Measurements from ENCODE around the gene SLCO4A1. TPM values are rescaled to one million over a fixed set of nuclear protein-coding genes. Genes with fewer than 3 reads are reported as not detected.

The SLCO4A1 gene
- total and polyA plus RNA-seq, 12 donors, result 1.5 to 52.7 (median 6.8) TPM

DNA sequence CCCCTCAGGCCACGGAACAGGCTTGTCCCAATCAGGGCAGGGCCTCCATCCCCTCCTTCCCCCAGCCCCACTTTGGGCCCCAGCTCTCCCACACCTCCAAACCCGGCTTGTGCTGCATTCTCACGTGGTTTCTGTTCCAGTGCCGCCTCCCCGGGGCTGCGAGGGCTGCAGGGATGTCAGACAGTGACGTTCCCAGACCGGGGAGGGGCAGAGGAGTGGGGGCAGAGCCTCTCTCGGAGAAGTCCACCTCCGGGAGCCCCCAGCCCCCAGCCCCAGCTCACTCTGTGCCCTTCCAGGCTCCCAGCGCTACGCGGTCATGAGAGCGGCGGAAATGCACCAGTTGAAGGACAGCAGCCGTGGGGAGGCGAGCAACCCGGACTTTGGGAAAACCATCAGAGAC lies 18.5 kb downstream of the SLCO4A1 start:
- Histone ChIP-seq H3K4me1 (peaks cover 0 to 23% (median 0%) of the 10 kb centered on the region in 9 donors), H3K27ac (no peak overlapping the region), H3K4me3 (no peak overlapping the region), H3K9me3 (no peaks in the 10 kb centered on the region), H3K36me3 (peaks cover 0 to 29% (median 0%) of the 10 kb centered on the region in 9 donors), H3K27me3 (peaks cover 0 to 6% (median 0%) of the 10 kb centered on the region in 7 donors)
- ATAC-seq (no peak), DNase-seq (no peak)
- 60 to 62% methylated on average over 18 of the region's 18 CpGs for WGBS, 2 donors
- no peak for TF ChIP-seq CTCF (IDR thresholded peaks at IDR 0.05)
- intact Hi-C loops (cut with DNase I), result no loop called here

- no peak for ATAC-seq
- TF ChIP-seq CTCF (IDR thresholded peaks at IDR 0.05), result no peak
- 71 to 80% methylated on average over 11 of the region's 11 CpGs for WGBS, 2 donors
- H3K4me3 ChIP-seq, result no peak overlapping the region
- H3K36me3 ChIP-seq, result peaks cover 0 to 26% (median 0%) of the 10 kb centered on the region in 9 donors
- peaks cover 0 to 6% (median 0%) of the 10 kb centered on the region in 7 donors for H3K27me3 ChIP-seq
- no peaks in the 10 kb centered on the region for H3K9me3 ChIP-seq
- peaks cover 0 to 29% (median 6%) of the 10 kb centered on the region in 9 donors for H3K4me1 ChIP-seq
- H3K27ac ChIP-seq, result no peak overlapping the region
- intact Hi-C loops (cut with DNase I), result no loop called here
- DNase-seq, result no peak
Observed at GRCh38 chr20:62661647-62662046, 19.3 kb downstream of the SLCO4A1 start.

GRCh38 chr20:62662422-62662821 lies 20.1 kb downstream of the SLCO4A1 start:
- TF ChIP-seq CTCF (IDR thresholded peaks at IDR 0.05), result no peak
- Histone ChIP-seq H3K27ac (peak overlapping the region in 1 of 10 donors; percentile 40), H3K36me3 (peaks cover 0 to 19% (median 0%) of the 10 kb centered on the region in 9 donors), H3K27me3 (peaks cover 0 to 6% (median 0%) of the 10 kb centered on the region in 7 donors), H3K9me3 (no peaks in the 10 kb centered on the region), H3K4me3 (no peak overlapping the region), H3K4me1 (peaks cover 0 to 37% (median 14%) of the 10 kb centered on the region in 9 donors)
- ATAC-seq, result no peak
- DNase-seq, result no peak
- intact Hi-C loops (cut with DNase I), result no loop called here
- WGBS, 2 donors, result 72 to 80% methylated on average over 5 to 6 of the region's 6 CpGs

DNA sequence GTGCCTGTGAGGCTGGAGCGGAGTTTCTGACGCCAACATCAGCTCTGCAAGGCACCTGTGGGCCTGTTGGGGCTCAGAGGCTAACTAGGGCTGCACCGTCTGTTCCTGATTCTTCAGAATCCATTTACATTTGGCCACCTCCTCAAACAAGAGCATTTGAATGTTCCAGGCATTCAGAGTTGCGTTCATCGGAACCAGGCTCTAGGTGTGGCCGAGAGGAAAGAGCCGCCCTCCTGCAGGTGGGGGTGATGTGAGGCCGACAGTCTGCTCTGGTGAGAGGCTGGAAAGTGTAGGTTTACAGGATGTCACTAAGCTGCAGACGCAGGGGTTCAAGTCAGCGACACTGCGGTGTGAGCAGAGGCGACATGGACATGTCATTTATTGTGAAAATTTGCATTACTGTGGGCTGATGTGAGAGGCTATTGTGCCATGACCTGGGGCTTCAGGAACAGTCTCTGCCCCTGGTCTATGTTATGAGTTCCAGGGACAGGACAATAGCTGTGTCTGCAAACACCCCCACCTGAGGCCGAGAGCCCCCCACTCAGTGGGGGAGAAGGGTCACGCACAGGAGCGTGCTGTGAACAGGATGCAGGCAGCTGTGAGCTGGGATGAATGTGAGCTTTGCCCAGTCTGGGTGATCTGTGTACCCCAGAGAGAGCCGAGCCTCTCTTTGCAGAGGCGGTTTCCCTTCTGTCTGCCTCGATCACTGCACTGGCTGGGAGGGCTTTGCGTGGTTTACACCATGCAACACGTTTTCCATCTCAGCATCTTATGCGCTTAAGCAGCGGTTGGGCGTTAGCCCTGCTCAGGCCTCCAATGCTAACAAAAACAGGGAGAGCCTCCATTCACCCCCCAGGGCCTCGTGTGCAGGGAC lies 21.1 kb downstream of the SLCO4A1 start:
- H3K4me3 ChIP-seq, result no peak overlapping the region
- H3K27me3 ChIP-seq, result peaks cover 0 to 6% (median 0%) of the 10 kb centered on the region in 7 donors
- no peak for TF ChIP-seq CTCF (IDR thresholded peaks at IDR 0.05)
- no peak for ATAC-seq
- WGBS, 2 donors, result 90 to 91% methylated on average over 24 of the region's 24 CpGs
- H3K9me3 ChIP-seq, result no peaks in the 10 kb centered on the region
- H3K27ac ChIP-seq, result no peak overlapping the region
- DNase-seq, result no peak
- H3K36me3 ChIP-seq, result peaks cover 0 to 16% (median 0%) of the 10 kb centered on the region in 9 donors
- intact Hi-C loops (cut with DNase I), result no loop called here
- peaks cover 0 to 45% (median 22%) of the 10 kb centered on the region in 9 donors for H3K4me1 ChIP-seq
